HuH-7.5 (cell line): ENCODE measurements around the gene CCDC107.
"Not testable (repeated sequence)": the region's sequence is repeated elsewhere in the genome, so short reads cannot be mapped to it uniquely, and the experiment has no call there.

ENCODE experiments used
- DNase-seq: peaks from one replicate; pipeline ENCODE4 v3.0.0; 2011; ENCODE audit warnings: low spot score

Gene CCDC107

GRCh38 chr9:35637427-35637955 is 20.6 kb upstream of the CCDC107 start:
- DNase-seq, result not testable (repeated sequence)

GRCh38 chr9:35638751-35639150 is 19.3 kb upstream of the CCDC107 start:
- not testable (repeated sequence) for DNase-seq

- not testable (repeated sequence) for DNase-seq
Measured at GRCh38 chr9:35639225-35639624, 18.9 kb upstream of the CCDC107 start.

- DNase-seq, result no peak
Measured at GRCh38 chr9:35639631-35640030, 18.5 kb upstream of the CCDC107 start.

GRCh38 chr9:35640431-35640830 is 17.7 kb upstream of the CCDC107 start:
- not testable (repeated sequence) for DNase-seq

- DNase-seq, result not testable (repeated sequence)
Measured at GRCh38 chr9:35641478-35641877, 16.6 kb upstream of the CCDC107 start.

- no peak for DNase-seq
Measured at GRCh38 chr9:35643046-35643445, 15.0 kb upstream of the CCDC107 start.

- DNase-seq, result not testable (repeated sequence)
Measured at GRCh38 chr9:35645736-35646135, 12.4 kb upstream of the CCDC107 start.

GRCh38 chr9:35646153-35646532 is 11.9 kb upstream of the CCDC107 start:
- DNase-seq, result peak; percentile 67

- peak; percentile 92 for DNase-seq
Measured at GRCh38 chr9:35646533-35647265, 11.4 kb upstream of the CCDC107 start.

GRCh38 chr9:35649431-35650340 is 8.4 kb upstream of the CCDC107 start:
- no peak for DNase-seq

GRCh38 chr9:35650341-35651158 is 7.5 kb upstream of the CCDC107 start, which contains the start of gene SIT1:
TSS of gene SIT1 (minus strand) at chr9:35650931. CDS start at chr9:35650853, 78 bp downstream.
- no peak for DNase-seq

GRCh38 chr9:35651956-35652828 is 5.9 kb upstream of the CCDC107 start:
- no peak for DNase-seq

- no peak for DNase-seq
Measured at GRCh38 chr9:35652829-35653209, 5.3 kb upstream of the CCDC107 start.

GRCh38 chr9:35653611-35654010 is 4.5 kb upstream of the CCDC107 start:
- DNase-seq, result no peak

GRCh38 chr9:35656348-35656747 is 1.7 kb upstream of the CCDC107 start:
- no peak for DNase-seq

GRCh38 chr9:35656831-35657545 is 1.1 kb upstream of the CCDC107 start:
- no peak for DNase-seq

- DNase-seq, result peak; percentile 94
Measured at GRCh38 chr9:35657546-35658136, 451 bp upstream of the CCDC107 start, which contains the start of gene RMRP. TSS of gene RMRP (minus strand) at chr9:35658019.

- no peak for DNase-seq
Measured at GRCh38 chr9:35658968-35659220, 802 bp downstream of the CCDC107 start.

GRCh38 chr9:35659340-35659739 is 1.2 kb downstream of the CCDC107 start:
- DNase-seq, result no peak
